Stimulated activated CD4-positive, alpha-beta T cell treated with anti-CD3 and anti-CD28 coated beads, Interleukin-1b, Interleukin-23, amount 100 ng/mL, for 24 hours (primary cell): ENCODE data around the gene PRKAG2.
"Not testable (repeated sequence)": the region's sequence is repeated elsewhere in the genome, so short reads cannot be mapped to it uniquely, and the experiment has no call there.

Experiments
- DNase-seq, 4 experiments: peaks; one replicate each; pipeline ENCODE4 v3.0.0-alpha.2; 2020; ENCODE audit warnings: low read depth in 4 of 4, low spot score in 1 of 4

PRKAG2 gene

DNA sequence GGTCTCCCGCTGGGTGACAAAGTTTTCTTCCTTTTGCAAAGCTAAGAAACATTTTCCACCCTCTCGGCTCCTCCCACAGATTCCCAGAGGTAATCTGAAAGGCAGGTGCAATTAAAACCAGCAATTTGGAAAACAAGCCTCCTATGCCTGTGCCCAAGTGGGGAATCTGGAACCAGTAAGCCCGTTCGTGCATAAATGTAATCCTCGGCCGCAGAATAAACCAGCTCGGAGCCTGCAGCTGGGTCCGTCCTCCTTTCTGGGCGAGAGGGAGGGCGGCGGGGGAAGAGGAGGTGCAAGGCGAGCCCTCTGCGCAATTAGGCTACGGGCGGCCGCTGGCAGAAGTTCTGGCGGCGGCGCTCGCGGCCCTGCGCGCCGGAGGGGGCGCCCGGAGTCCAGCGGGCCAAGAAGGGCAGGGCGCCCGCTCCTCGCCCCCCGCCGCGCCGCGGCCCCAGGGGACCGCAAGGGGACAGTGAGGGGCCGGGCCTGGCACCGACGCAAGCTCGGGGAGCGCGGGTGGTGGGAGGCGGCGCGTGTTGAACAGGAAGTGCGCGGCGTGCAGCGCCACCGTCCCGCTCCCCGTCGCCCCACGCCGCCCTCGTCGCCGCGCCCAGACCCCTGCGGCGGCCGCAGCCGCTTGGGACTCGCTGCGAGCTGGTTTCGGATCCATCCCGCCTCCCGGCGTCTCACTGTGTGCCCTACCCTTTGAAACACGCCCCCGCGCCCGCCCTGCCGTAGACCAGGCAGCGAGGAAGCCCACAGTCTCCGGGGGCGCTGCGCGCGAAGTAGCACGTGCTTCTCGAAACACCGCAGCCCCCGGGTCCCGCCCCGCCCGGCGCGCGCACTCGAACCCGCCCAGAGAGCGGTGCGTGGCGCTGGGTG lies at the start of gene PRKAG2:
TSS of gene PRKAG2 (minus strand) at position 217 of the 879 bp plus-strand sequence. CDS start 495 bp downstream, outside the sequence.
- DNase-seq: peak; percentile 33 to 65 (median 50)

DNA sequence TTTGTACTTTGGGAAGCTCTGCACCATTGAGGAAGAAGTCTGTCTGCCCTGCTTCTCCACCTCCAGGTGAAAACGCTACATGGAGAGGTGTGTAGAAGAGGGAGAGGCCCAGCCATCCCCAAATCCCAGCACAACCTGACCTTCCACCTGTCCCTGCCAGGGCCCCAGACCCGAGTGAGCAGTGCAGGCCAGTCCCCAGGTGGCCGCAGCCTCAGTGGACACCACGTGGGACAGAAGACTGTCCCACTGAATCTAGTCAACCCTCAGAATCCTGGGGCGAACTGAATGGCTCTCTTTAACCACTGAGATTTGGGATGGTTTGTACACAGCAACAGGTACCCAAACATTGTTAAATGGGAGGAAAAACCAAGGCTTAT lies 49.4 kb upstream of the PRKAG2 start:
- no peak for DNase-seq

DNA sequence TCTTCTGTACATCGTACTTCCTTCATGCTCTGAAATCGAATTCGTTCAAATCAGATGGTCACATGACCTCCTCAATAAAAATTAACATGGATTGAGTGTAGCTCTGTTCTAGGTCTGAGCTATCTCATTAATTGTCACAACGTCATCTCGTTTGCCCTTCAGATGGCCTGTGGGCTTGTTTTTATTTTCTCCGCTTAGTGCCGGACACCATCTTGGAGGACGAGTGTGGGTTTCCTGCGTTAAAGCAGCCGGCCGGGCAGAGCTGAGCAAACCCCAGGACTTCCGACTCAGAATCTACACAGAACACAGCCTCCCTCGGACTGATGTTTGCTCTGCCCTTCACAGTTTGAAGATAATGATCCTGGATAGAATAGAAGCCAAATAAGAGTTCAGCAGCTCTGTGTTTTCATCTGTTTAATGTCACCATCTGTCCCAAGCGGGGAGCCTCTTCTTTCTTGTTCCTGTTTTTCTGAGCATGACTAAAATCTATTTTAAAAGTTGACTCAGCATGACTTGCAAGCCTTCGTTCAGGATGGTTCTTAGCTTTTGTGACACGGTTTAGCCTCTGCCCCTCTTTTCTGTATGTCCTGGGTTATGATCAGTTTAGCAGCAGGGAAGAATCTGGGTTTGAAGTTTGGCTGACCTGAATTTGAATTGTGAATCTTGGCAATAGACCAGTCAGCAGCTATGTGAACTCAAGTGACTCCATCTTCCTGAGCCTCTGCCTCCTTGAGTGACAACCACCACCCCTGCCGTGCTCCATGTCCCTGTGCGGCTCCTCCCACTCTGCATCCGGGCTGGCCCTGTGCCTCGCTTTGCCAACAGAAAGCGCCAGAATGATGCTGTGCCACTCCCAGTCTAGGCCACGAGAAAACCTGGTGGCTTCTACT lies 48.8 kb upstream of the PRKAG2 start:
- DNase-seq: no peak

DNA sequence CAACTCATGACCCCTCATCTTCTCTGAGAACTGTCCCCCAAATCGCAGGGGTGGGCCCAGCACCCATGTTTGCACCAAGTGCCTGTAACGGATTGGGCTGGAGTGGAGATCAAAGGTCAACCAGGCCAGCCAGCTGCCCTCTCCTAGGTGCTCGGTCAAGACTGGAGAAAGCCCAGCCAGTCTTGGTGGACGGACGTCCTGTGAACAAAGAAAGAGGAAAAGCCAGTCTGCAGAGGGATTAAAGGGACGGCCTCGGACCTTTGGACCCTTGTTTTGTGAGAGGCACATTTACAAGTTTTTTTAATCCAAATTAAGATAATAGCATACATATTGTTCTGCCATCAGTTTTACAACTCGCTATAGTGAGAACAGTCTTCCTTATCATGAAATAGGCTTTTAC lies 47.6 kb upstream of the PRKAG2 start:
- no peak for DNase-seq

DNA sequence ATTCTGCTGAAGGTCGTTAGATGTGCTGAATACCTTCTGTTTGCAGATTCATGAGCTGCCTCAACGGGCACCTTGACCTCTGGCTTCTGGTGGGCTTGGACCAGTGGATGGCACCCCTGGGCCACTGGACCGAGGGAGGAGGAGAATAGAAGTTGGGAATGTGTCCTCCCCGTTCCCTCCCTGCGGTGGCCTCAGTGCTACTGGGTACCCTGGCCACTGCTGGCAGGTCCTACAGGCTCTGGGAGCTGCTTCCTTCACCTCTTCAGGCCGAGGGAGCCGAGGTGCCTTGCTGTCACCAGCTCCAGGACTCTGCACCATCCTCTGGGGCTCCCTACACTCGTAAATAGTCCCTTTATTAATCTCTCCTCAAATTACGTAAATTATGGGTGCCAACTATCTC lies 47.1 kb upstream of the PRKAG2 start:
- DNase-seq: no peak

DNA sequence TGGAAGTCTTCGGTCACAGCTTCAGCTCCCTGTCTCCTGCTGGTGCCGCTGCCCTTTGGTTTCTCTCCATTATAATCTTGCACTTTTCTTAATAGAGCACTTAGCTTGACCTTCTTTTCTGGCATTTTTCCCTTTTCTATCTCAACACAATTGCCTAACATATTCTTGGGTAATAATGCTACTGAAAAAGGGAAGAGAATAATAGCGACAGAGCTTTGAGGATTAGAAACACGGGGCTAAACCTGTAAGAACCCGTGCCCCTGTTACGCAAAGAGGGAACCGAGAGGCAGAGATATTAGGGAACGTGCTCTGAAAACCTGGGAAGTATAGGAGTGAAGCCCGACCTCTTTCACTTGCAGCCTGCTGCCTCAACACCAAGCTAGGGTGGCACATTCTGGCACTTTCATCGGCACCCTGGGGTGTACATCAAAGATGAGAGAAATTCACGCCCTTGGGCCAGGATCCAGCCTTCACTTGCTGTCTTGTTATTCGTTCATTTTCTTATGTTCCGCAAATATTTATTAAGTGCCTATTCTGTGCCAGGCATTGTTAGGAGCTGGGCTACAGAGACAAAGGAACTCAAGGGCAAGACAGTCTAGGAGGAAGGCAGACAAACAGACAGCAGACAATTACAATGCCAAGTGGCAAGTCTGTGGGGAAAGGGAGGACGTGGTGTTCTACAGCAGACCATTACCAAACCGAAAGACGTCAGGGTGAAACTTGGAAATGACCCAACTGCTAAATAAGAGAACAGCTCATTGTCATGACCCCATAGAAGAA lies 46.4 kb upstream of the PRKAG2 start:
- no peak for DNase-seq

DNA sequence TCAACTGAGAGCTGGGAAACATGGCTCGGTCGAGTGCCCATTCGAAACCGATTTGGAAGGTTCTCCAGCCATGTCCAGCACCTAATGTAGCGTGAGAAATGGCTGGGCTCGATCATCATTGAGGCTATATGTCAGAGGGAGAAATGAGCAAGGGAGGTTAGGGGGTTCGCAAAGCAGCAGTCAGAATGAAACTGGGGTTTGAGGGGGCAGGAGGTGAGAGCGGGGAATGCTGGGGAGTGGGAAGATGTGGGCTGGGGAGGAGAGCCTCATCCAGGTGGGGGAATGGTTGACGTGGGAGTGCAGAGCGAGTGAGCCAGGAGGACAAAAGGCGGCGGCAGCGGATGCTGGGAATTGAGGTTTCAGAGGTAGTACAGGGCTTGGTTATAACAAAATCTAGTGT lies 44.5 kb upstream of the PRKAG2 start:
- DNase-seq: no peak

DNA sequence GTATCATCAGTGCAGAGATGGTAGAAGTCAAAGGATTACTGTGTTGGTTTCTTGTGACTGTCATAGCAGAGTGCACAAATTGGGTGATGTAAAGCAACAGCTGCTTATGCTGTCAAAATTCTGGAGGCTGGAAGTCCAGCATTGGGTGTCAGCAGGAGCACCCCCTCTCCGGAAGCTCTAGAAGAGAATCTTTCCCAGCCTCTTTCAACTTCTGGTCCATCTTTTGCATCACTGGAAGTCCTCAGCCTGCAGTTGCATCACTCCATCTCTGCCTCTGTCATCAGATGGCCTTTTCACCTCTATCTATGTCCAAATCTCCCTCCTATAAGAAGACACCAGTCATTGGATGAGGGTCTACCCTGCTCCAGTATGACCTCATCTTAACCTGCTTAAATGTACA lies 43.6 kb upstream of the PRKAG2 start:
- no peak for DNase-seq

DNA sequence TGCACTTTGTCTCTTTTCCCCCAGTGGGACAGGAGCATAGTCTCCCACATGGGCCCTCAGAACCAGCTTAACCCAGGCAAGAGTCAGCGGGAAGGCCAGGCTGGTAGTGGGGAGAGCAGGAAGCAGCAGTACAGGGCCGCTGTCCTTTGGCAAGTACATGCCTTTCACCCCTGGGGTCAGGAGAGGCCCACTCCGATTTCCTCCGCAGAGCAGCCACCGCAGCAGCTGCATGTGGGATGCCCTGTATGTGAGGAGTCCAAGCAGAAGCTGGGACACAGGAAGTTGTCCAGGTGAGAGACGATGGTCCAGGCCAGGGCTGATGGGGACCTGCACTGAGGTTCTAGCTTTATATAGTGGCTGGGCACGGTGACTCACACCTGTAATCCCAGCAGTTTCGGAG lies 42.7 kb upstream of the PRKAG2 start:
- DNase-seq: no peak

DNA sequence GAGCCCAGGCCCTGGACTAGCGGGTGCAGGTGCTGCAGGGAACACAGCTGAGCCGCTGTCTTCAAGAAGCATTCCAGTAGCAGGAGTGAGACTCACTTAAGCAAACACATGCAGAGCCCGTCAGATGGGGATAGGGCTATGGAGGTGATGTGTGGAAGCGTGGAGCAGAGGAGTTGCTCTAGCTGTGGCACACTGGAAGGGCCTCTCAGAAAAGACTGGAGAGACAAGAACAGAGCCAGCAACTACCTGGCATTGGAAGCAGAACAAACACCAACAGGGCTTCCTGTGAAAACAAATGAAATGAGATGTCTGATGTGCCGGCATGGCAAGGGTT lies 41.6 kb upstream of the PRKAG2 start:
- DNase-seq: no peak

DNA sequence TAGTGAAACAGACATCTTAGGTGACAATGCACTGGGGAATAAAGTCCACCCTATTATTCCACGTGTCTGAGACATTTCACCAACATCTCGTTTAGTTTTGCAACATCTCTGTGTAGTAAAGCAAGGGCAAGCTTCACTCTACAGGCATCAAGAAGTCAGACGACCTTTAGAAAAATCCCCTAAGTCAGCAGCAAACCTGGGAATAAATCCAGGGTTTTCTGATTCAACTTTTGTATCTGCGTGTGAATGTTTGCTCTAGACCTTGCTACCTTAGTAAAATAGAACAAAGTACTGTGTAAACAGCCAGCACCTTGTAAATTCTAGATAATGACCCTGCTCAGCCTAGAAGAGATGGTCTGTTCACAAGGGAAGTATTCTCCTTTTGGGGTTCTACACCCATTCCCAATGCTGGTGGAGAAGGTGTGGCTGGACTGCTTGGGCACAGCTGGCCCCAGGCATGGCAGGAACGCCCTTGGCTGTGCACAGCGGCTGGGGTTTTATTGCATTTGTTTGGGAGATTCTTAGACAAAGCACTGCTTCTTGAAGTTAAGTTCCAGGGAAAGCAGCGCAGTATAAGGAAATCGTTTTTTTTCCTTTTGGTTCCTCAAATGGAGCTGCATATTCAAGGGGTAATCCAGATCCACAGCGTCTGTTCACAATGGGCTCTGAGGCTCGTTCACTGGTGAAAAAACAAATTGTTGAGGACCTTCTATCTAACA lies 41.0 kb upstream of the PRKAG2 start:
- no peak for DNase-seq

DNA sequence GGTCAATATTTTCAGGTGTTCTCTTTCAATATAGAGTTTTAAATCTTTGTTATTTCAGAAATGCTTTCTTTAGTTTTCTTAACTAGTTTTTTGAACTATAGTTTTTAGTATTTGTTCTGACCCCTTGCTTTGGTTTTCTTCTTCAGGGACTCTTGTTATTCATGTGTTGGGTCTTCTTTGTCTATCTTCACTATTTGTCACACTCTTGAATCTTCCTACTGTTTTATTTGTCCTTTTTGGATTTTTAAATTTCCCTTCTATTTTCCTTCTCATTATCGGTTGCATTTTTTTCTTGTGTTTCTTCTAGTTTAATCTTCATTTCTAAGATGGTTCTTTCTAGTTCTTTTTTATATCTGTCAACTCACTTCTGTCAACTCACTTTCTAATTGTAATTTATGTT lies 37.1 kb upstream of the PRKAG2 start:
- no peak for DNase-seq

DNA sequence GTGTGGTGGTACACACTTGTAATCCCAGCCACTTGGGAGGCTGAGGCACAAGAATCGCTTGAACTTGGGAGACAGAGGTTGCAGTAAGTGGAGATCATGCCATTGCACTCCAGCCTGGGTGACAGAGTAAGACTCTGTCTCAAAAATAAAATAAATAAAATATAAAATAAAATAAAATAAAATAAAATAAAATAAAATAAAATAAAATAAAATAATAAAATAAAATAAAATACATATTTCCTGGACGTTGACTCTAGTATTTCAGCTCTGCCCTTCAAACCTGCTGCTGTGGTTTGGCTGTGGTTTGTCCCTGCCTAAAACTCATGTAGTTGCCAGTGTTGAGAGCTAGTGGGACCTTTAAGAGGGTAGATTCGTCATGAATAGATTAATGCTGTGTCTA lies 33.7 kb upstream of the PRKAG2 start:
- not testable (repeated sequence) for DNase-seq

DNA sequence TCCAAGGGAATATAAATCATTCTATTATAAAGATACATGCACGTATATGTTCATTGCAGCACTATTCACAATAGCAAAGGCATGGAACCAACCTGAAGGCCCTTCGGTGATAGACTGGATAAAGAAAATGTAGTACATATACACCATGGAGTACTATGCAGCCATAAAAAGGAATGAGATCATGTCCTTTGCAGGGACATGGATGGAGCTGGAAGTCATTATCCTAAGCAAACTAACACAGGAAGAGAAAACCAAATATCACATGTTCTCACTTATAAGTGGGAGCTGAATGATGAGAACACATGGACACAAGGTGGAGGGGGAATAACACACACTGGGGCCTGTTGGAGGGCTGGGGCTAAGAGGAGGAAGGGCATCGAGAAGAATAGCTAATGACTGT lies 30.2 kb upstream of the PRKAG2 start:
- DNase-seq: not testable (repeated sequence)

DNA sequence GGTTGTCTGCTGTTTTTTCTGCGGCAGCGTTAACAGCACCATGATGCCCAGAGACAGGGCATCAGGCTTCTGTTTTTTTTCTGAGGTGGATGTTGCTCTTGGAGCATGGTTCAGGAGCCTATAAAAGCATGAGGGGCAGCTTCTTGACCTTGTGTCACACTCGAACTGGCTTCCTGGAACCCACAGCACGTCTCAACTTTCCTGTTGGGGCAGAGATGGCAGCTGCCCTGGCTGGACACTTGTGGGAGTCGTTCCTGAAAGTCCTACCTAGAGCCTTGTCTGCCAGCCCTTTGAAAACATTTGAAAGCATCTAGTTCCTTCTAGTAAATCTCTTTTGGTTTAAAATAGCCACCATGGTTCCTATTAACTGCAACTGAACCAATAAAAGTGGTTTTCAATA lies 28.9 kb upstream of the PRKAG2 start:
- no peak for DNase-seq

DNA sequence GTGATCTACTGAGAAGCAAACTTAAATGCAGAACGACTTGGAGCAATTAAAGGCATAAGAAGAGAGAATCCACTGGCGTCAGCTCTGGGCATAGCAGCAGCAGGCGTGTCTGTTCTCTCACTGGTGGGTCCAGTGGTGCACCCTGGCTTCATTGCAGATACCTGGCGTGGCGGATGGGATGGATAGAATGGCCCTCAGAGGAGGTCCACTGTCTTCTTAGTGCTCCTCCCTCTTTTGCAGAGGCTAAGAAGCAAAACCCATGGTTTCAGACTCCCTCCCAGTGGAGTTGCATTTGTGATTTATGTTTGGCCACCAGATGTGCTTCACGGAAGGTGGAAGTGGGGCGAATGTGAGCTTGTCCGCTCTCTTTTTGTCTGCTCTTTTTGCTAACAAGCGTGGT lies 28.4 kb upstream of the PRKAG2 start:
- DNase-seq: no peak

DNA sequence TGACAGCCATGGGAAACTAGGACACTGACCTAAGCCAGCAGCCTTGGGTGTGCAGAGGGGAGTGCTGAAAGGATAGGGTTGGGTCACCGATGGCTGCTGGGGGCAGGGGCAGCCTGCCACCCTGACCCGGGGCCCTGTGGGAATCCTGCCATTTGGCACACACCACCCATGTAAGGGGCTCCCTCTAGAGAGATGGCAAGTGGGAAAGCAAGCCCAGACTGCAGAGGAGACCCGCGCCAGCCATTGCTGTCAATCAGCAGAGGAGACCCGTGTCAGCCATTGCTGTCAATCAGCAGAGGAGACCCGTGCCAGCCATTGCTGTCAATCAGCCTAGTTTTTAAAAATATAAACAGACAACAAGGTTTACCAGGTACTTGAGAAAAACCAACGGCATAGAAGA lies 27.4 kb upstream of the PRKAG2 start:
- no peak for DNase-seq

DNA sequence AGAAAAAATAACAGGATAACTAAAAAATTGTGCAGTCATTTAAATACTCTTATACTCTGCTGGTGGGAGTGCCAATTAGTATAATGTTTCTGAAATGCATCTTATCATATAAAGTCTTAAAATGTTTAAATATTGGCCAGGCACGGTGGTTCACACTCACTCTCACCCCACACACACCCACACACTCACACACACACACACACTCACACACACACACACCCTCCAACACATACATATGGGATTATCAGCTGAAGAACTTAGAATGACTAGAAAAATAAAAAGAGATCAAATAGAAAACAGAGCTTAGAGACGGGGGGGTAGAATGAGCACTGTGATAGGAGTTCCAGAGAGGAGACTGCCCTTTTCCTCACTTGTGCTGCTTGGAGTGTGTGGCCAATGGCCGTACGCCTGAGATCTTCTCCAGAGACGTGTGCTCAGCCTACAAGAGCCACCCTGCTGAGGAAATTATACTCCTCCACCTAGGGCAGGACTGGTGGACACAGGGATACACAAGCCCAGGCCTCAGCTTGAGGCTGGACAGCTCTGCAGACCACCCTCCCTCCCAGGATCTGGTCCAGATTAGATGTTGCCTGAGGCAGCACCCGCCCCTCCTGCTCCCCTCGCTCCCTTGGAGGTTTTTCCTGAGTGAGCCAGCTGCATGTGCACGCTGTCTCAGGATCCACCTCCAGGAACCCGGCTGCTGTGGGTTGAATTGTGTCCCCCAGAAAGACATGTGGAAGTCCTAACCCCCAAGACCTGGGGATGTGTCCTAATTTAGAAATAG lies 26.5 kb upstream of the PRKAG2 start:
- no peak for DNase-seq

DNA sequence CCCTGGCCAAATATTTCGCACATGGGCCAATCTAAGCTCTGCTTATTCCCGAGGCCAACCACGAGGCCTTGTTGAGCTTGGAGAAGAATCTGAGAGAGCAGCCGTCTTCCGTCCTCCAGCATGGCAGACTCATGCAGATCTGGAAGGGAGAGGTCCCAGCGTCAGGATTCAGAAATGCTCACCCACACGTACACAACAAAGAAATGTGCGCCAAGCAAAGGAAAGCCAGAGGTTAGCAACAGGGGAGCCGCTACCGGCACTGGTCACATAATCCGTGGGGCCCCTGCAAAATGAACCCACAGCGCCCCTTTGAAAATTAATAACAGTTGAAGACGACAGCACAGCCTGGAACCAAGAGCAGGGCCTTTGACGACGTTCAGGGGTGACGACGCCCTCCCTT lies 25.4 kb upstream of the PRKAG2 start:
- no peak for DNase-seq

DNA sequence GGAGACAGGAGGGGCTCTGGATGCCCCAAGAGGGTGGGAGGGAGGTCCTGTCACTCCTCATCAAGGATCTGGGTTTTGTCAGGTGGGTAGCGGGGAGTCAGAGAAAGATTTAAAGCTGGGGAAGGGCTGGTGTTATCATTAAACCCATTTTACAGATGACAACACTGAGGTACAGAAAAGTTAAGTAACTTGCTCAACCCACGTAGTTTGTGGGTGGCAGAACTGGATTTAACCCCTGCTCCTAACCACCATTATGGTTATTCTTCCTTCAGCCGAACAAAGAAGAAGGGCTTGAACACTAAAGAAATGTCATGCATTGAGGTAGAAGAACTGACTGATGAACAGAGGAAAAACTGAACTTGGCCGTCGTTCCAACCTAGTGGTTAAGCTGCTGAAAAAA lies 24.9 kb upstream of the PRKAG2 start:
- DNase-seq: no peak
